H1 (cell line): Measurements from ENCODE around the gene IL2RG. TPM values are rescaled to one million over a fixed set of nuclear protein-coding genes. Genes with fewer than 3 reads are reported as not detected.

Experiments used
- CEBPB ChIP-seq: IDR thresholded peaks from 2 replicates; pipeline ENCODE4 v1.6.1; 2012; ENCODE audit warnings: low read depth, low read length
- CHD1 ChIP-seq: IDR thresholded peaks from 2 replicates; pipeline ENCODE4 v1.6.1; 2012; ENCODE audit warnings: low read depth, low read length, improper control_type of control experiment
- CHD2 ChIP-seq: IDR thresholded peaks from 2 replicates; pipeline ENCODE4 v1.6.1; 2012; ENCODE audit warnings: low read length, improper control_type of control experiment
- MAX ChIP-seq: IDR thresholded peaks from 2 replicates; pipeline ENCODE4 v1.6.1; 2012; ENCODE audit warnings: inconsistent platforms
- RXRA ChIP-seq: IDR thresholded peaks from 2 replicates; pipeline ENCODE4 v1.6.1; 2011; ENCODE audit warnings: low read depth, mild to moderate bottlenecking, low read length, moderate library complexity; ENCODE audit not compliant: insufficient read depth
- ZNF274 ChIP-seq: IDR thresholded peaks from 2 replicates; pipeline ENCODE4 v1.7.0; 2012; ENCODE audit warnings: low read length, borderline replicate concordance; ENCODE audit errors: extremely low read depth
- polyA plus RNA-seq, 7 experiments: library from polyadenylated mRNA; depleted of rRNA in 3 of 7; stranded (reverse) in 5 of 7; unstranded in 2 of 7; fragments of >200 nt in 5 of 7; fragments of 200-250 nt in 2 of 7; gene quantifications; 1 replicate in 5 of 7; 2 replicates in 1 of 7; 4 replicates in 1 of 7; pipeline versions ENCODE4 v1.2.1 to v1.2.3, GENCODE V29; 2011 to 2013; ENCODE audit warnings: missing spikeins in 2 of 7, mixed read lengths in 2 of 7
- total RNA-seq: library from RNA; stranded (reverse); fragmentation: NEBNext Ultra II Directional; extraction: Animal tissue kit (Norgen Biotek cat#: 25700); gene quantifications from 2 replicates; pipeline ENCODE4 v1.2.1, GENCODE V29; 2021

IL2RG gene
- total and polyA plus RNA-seq, 2 of the 8 experiments (the other 6 are each of a cell fraction or from before 2014, with no cell fraction given): not detected

GRCh38 chrX:71143508-71143907 lies 32.1 kb upstream of the IL2RG start (continued):
- TF ChIP-seq CHD1: no peak
- TF ChIP-seq CEBPB: no peak
- no peak for TF ChIP-seq CHD2
- TF ChIP-seq ZNF274: no peak
- TF ChIP-seq RXRA: no peak
- no peak for TF ChIP-seq MAX
